Heart right ventricle (tissue), 16 donors: ENCODE results near the gene TNFRSF14. TPM values are rescaled to one million over a fixed set of nuclear protein-coding genes. Genes with fewer than 3 reads are reported as not detected.

Experiments used
- ATAC-seq, 8 donors: fragments of 200-7000 bp; cut with Tn5 transposase; one replicate each; pipeline ENCODE4 v1.9.1; 2020; ENCODE audit warnings: mild to moderate bottlenecking in 8 of 8, moderate library complexity in 8 of 8, moderate number of reproducible peaks in 1 of 8
- DNase-seq, 2 donors: peaks; one replicate each; pipeline ENCODE4 v3.0.0-alpha.2; 2020
- H3K27ac ChIP-seq, 10 donors: fragments of 200-600 bp; sonication (generic) in 2 of 10; one replicate each; pipeline versions ENCODE4 v1.5.0 to v1.8.0; 2020 to 2022; ENCODE audit warnings: mild to moderate bottlenecking in 3 of 10
- H3K27me3 ChIP-seq, 7 donors: fragments of 200-600 bp; one replicate each; pipeline ENCODE4 v1.8.0; 2021 to 2022; ENCODE audit warnings: mild to moderate bottlenecking in 2 of 7
- H3K36me3 ChIP-seq, 9 donors: fragments of 200-600 bp; sonication (generic) in 1 of 9; one replicate each; pipeline versions ENCODE4 v1.5.0 to v1.8.0; 2020 to 2022; ENCODE audit warnings: mild to moderate bottlenecking in 2 of 9
- H3K4me1 ChIP-seq, 9 donors: fragments of 200-600 bp; sonication (generic) in 1 of 9; one replicate each; pipeline versions ENCODE4 v1.5.0 to v1.8.0; 2020 to 2022; ENCODE audit warnings: mild to moderate bottlenecking in 4 of 9
- H3K4me3 ChIP-seq, 10 donors: fragments of 200-600 bp; sonication (generic) in 2 of 10; one replicate each; pipeline versions ENCODE4 v1.5.0 to v1.8.0; 2020 to 2022; ENCODE audit warnings: mild to moderate bottlenecking in 7 of 10, moderate library complexity in 2 of 10
- H3K9me3 ChIP-seq, 11 donors: fragments of 200-600 bp in 10 of 11; sonication (generic) in 2 of 11; one replicate each; pipeline versions ENCODE4 v1.5.0 to v1.8.0; 2013 to 2022; ENCODE audit warnings: mild to moderate bottlenecking in 2 of 11, control low read depth in 1 of 11, moderate library complexity in 1 of 11
- CTCF ChIP-seq, 9 donors: fragments of 200-600 bp; sonication (generic) in 2 of 9; IDR thresholded peaks; one replicate each; pipeline versions ENCODE4 v1.5.0 to v1.8.0; 2021 to 2022; ENCODE audit warnings: antibody characterized with exemption in 9 of 9, mild to moderate bottlenecking in 5 of 9, moderate library complexity in 1 of 9
- WGBS, 2 donors: extraction: QIAGEN DNeasy Blood & Tissue Kit; methylation state at CpG; one replicate each; pipeline ENCODE4 v1.1.7; 2013; ENCODE audit warnings: inconsistent platforms in 1 of 2; 5-methylcytosine and 5-hydroxymethylcytosine counted together
- intact Hi-C, 10 donors: fragments of 100-400 bp; cut with DNase I; formaldehyde crosslinking; loops; one replicate each; pipeline versions ENCODE4 v1.11.1 to v1.14.2; 2022
- polyA plus RNA-seq, 2 donors: library from polyadenylated mRNA; stranded (reverse); fragments of 200-250 nt; gene quantifications; one replicate each; pipeline ENCODE4 v1.2.3, GENCODE V29; 2013
- total RNA-seq, 10 donors: library from RNA; stranded (reverse); fragmentation: NEBNext Ultra II Directional in 3 of 10; extraction: Animal tissue kit (Norgen Biotek cat#: 25700) in 3 of 10; gene quantifications; one replicate each; pipeline versions ENCODE4 v1.2.1 to v1.2.4, GENCODE V29; 2021 to 2023
- donor health status: Arrhythmogenic right ventricular cardiomyopathy.
- donor health status: ischemic (EF 13 %, LVEDD 7.1; RV severe dilation, severe dysfunction).
- donor health status: healthy with polysubstance abuse.
- donor health status: DM: no; HTN: yes; CAD: no.
- donor health status: DM: no; HTN: no; CAD: no.
- donor health status: ischemic (EF 25% LVEDD 6.9; RV normal size, moderate dysfunction).
- donor health status: ischemic (EF 25% LVEDD 5.7; RV mildly dilated, moderate dysfunction).
- donor health status: healthy.
- donor health status: DM: yes; HTN: yes; CAD: no.
- donor health status: Ischemic cardiomyopathy.
- donor health status: ischemic (EF 35%, LVEDD 5.7; RV mildly dilated, moderate dysfunction).
- donor health status: nonischemic (EF 11% LVEDD 7.7; RV severe dilation, severe dysfunction).
- donor health status: DM: yes; HTN: yes; CAD: no.
- donor health status: PGD.
- donor health status: ischemic (EF 29% LVEDD 5.4; RV normal size, mild dysfunction).
- donor health status: nonischemic (EF 23%, LVEDD 6.1; RV moderate dilation, normal function).

Gene TNFRSF14
- total and polyA plus RNA-seq, 12 donors, result 7.5 to 59.6 (median 14.7) TPM

DNA sequence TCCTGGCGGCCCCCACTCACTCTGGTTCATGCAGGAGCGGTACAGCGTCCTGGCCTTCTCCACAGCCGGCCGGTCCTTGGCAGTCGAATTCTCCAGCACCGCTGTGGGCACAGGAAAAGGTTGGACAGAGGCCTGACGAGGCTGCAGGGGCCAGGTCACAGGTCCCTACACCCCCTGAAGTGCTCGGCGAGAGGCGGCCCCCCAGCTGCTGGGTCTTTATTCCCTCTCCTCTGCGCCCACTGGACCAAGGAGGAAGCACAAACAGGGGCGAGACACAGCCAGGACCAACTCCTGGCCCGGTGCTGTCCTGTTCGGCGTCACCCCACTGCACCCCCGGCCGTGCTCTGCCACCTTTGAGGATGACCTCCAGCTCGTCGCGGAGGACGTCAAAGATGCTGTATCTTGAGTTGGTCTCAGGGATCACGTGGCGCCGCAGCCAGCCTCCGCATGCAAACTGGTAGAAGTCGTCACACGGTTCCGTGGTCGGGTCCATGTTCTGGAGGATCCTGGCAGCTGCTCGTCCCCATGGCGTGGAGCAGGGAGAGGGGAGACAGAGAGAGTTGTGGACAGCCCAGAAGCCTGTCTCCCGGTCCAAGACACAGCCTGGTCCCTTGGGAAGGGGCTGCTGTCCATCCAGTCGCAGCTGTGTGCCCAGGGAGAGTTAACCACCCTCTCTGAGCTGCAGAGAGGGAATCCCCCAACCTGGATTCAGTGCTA is 53.3 kb downstream of the TNFRSF14 start:
- intact Hi-C loops, result loop anchor here in 1 of 10 donors (10.0 kb wide), 1 partner anchor 165 kb away; no protein-coding TSS in a partner anchor
- DNase-seq (peak in 1 of 2 donors; percentile 9), ATAC-seq (no peak)
- Histone ChIP-seq H3K4me3 (no peak overlapping the region), H3K4me1 (peaks cover 0 to 21% (median 5%) of the 10 kb centered on the region in 9 donors), H3K9me3 (peaks cover 0 to 15% (median 9%) of the 10 kb centered on the region in 11 donors), H3K27me3 (peaks cover 0 to 63% (median 11%) of the 10 kb centered on the region in 7 donors), H3K27ac (no peak overlapping the region), H3K36me3 (no peaks in the 10 kb centered on the region)
- WGBS, 2 donors, result 85 to 86% methylated on average over 33 to 34 of the region's 34 CpGs
- TF ChIP-seq CTCF (IDR thresholded peaks at IDR 0.05), result no peak

DNA sequence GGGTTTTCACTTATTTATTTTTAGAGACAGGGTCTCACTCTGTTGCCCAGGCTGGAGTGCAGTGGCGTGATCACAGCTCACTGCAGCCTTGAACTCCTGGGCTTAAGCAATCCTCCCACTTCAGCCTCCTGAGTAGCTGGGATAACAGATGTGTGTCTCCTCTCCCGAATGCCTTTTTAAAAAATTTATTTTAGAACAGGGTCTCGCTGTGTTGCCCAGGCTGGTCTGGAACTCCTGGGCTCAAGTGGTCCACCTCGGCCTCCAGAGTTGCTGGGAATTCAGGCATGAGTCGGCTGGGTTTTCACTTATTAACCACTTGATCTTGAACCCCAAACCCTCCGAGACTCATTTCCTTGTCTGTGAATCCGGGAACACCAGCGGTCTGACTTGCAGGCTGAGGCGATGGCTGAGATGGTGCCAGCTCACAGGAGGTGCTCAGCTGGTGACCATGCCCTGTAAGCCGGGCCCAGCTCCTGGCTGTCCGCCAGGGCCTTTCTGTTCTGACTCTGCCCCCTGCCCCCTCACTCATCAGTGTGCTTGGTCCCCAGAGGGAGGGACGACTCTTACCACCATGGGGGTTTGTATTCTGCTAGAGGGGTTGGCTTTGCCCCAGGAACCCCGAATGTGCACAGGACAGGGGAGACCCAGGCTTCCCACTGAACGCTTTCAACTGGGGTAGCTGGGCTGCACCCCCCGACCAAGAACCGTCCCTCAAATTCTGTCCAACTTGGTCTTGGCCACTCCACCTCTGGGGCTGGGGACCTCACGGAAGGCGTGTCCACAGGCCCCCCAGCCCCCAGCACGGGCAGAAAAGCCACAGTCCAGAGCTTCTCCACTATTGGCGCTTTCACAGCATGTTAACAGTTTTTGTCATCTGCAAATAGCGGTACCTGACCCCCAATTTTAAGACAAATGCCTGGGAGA is 54.1 kb downstream of the TNFRSF14 start:
- intact Hi-C loops, result loop anchor here in 1 of 10 donors (10.0 kb wide), 1 partner anchor 165 kb away; no protein-coding TSS in a partner anchor
- Histone ChIP-seq H3K27ac (no peak overlapping the region), H3K9me3 (peaks cover 0 to 23% (median 9%) of the 10 kb centered on the region in 11 donors), H3K36me3 (no peaks in the 10 kb centered on the region), H3K4me1 (peaks cover 0 to 21% (median 5%) of the 10 kb centered on the region in 9 donors), H3K27me3 (peaks cover 0 to 54% (median 11%) of the 10 kb centered on the region in 7 donors), H3K4me3 (no peak overlapping the region)
- DNase-seq, result peak in 1 of 2 donors; percentile 13
- WGBS, 2 donors, result 72% methylated on average over 21 of the region's 21 CpGs
- TF ChIP-seq CTCF (IDR thresholded peaks at IDR 0.05), result no peak
- ATAC-seq, result no peak

DNA sequence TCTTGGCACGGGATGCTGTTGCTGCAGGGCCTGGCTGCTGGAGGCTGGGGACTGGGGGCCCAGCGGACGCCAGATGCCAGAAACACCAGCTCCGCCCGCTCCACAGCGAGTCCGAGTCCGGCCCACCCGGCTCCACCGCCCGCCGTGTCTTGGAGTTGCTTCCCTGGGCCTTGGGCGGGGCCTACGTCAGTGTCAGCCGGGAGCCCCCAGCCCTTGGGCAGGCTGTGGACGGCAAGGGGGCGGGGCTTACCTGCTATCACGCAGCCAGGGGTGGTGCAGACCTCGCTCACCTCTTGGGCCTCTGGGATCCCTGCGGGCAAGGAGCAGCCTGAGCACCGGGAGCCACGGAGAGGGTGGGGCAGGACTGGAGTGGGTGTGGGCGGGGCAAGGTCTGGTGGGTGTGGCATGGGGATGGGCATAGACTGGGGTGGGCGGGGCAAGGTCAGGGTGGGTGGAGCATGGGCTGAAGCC is 54.9 kb downstream of the TNFRSF14 start:
- 8 to 11% methylated on average over 24 of the region's 24 CpGs for WGBS, 2 donors
- intact Hi-C loops, result loop anchor here in 1 of 10 donors (10.0 kb wide), 1 partner anchor 166 kb away; no protein-coding TSS in a partner anchor
- ATAC-seq (peak in 2 of 8 donors; percentile 41 to 56), DNase-seq (peak in 1 of 2 donors; percentile 31)
- H3K4me3 ChIP-seq, result no peak overlapping the region
- TF ChIP-seq CTCF (IDR thresholded peaks at IDR 0.05), result no peak
- peaks cover 0 to 21% (median 5%) of the 10 kb centered on the region in 9 donors for H3K4me1 ChIP-seq
- no peaks in the 10 kb centered on the region for H3K36me3 ChIP-seq
- H3K9me3 ChIP-seq, result peaks cover 0 to 31% (median 9%) of the 10 kb centered on the region in 11 donors
- no peak overlapping the region for H3K27ac ChIP-seq
- H3K27me3 ChIP-seq, result peaks cover 0 to 48% (median 11%) of the 10 kb centered on the region in 7 donors
